IPS-18c (cell line): ENCODE measurements around the gene ACSF2.

Experiments
- H3K4me3 ChIP-seq: 2 replicates; pipeline ENCODE4 v1.7.0; 2013; ENCODE audit warnings: low read depth, mild to moderate bottlenecking, low read length, moderate library complexity; ENCODE audit not compliant: insufficient read depth
- H3K9me3 ChIP-seq: one replicate; pipeline ENCODE4 v1.6.1; 2013; ENCODE audit warnings: mild to moderate bottlenecking, low read length, moderate library complexity; ENCODE audit not compliant: control insufficient read depth, insufficient read depth

Gene ACSF2

DNA sequence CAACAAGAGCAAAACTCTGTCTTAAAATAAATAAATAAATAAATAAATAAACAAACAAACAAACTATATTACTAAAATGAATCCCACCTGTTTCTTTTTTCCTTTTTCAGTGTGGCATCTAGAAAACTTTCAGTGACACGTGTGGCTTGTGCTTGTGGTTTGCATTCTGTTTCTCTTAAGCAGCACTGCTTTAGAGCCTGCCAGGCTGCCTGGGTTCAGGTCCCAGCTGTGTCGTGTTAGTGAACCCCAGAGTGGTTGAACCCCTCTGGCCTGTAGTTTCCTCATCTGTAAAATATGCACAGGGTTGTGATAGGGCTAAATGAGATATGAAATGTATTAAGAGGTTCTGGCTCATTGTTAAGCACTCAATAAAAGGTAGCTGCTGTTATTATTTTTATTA, 94.5 kb downstream of the ACSF2 start:
- Histone ChIP-seq H3K9me3 (no peaks in the 10 kb centered on the region), H3K4me3 (no peak overlapping the region)

GRCh38 chr17:50521514-50521913, 95.5 kb downstream of the ACSF2 start:
- Histone ChIP-seq H3K9me3 (no peaks in the 10 kb centered on the region), H3K4me3 (no peak overlapping the region)

DNA sequence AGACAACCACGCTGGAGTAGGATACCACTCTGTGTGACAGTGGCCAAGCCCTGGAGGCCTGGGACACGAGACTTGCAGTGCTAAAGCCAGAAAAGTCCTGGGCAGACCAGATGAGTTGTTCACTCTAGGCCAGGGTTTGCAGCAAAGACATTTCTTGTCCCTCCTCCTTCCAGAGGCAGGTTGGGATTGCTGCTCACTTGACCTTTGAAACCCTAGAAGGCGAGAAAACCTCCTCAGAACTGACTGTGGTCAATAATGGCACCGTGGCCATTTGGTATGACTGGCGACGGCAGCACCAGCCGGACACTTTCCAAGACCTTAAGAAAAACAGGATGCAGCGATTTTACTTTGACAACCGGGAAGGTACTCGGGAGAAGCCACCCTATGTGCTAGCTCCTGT, 96.7 kb downstream of the ACSF2 start:
- no peaks in the 10 kb centered on the region for H3K9me3 ChIP-seq
- no peak overlapping the region for H3K4me3 ChIP-seq

- H3K9me3 ChIP-seq = no peaks in the 10 kb centered on the region
- no peak overlapping the region for H3K4me3 ChIP-seq
These were observed 97.2 kb downstream of the ACSF2 start for GRCh38 chr17:50523208-50523607.
